GM12878 (cell line): ENCODE measurements around the gene TMPRSS11B. TPM values are rescaled to one million over a fixed set of nuclear protein-coding genes. Genes with fewer than 3 reads are reported as not detected.
A peak's percentile ranks its signal among the peaks of the same experiment; 100 is the strongest.

Experiments
- ATAC-seq: fragments of 200-7000 bp; cut with Tn5 transposase; 3 replicates; pipeline ENCODE4 v1.9.1; 2020; ENCODE audit warnings: mild to moderate bottlenecking, moderate library complexity
- BruUV-seq: library from RNA; stranded (reverse); fragments of 400-500 nt; replicated peaks from 2 replicates; lab custom pipeline; 2021; lab: Mats Ljungman, UMichigan
- CTCF ChIA-PET: fragments of 300-600 bp; sonication (Branson Sonifier 250); formaldehyde crosslinking; extraction: SDS; loops from one replicate; lab custom pipeline; 2021; ENCODE audit warnings: inconsistent platforms; lab: Yijun Ruan, JAX
- POLR2A ChIA-PET: fragments of 350-600 bp; formaldehyde crosslinking; extraction: SDS; loops from one replicate; lab custom pipeline; 2021; ENCODE audit warnings: inconsistent platforms; lab: Charles Lee
- RAD21 ChIA-PET: fragments of 300-600 bp; sonication (Branson Sonifier 250); formaldehyde crosslinking; loops from one replicate; lab custom pipeline; 2023; ENCODE audit warnings: antibody characterized with exemption; ENCODE audit not compliant: unreplicated experiment; lab: Charles Lee
- SMC1A ChIA-PET: fragments of 300-600 bp; sonication (Branson Sonifier 250); formaldehyde crosslinking; loops from one replicate; lab custom pipeline; 2023; ENCODE audit not compliant: unreplicated experiment, uncharacterized antibody; lab: Charles Lee
- DNase-seq: peaks from one replicate; pipeline ENCODE4 v3.0.0-alpha.2; 2011; ENCODE audit warnings: low read depth, low spot score
- FAIRE-seq: peaks from 3 replicates; lab custom pipeline; 2011; peaks lifted over from hg19 to GRCh38; lab: Jason Lieb, UNC
- H2AFZ ChIP-seq: 2 replicates; pipeline ENCODE4 v1.6.0; 2011; ENCODE audit warnings: low read depth, low read length, control low read depth; ENCODE audit not compliant: control insufficient read depth
- H3K27ac ChIP-seq: 2 replicates; pipeline ENCODE4 v1.5.1; 2011; ENCODE audit warnings: control low read depth; ENCODE audit not compliant: control insufficient read depth, insufficient read depth
- H3K27me3 ChIP-seq, 2 experiments: replicated peaks in 1 of 2; 2 replicates each; pipeline versions ENCODE4 v1.6.0 to v1.6.1; 2011; ENCODE audit warnings: low read length in 1 of 2; ENCODE audit not compliant: control insufficient read depth in 2 of 2, insufficient read depth in 2 of 2
- H3K36me3 ChIP-seq, 2 experiments: 2 replicates each; pipeline ENCODE4 v1.5.1; 2011; ENCODE audit warnings: low read length in 1 of 2; ENCODE audit not compliant: control insufficient read depth in 2 of 2, insufficient read depth in 2 of 2
- H3K4me1 ChIP-seq: 2 replicates; pipeline ENCODE4 v1.6.1; 2011; ENCODE audit warnings: mild to moderate bottlenecking, low read length, moderate library complexity, mixed read lengths; ENCODE audit not compliant: control insufficient read depth, insufficient read depth
- H3K4me2 ChIP-seq: 2 replicates; pipeline ENCODE4 v1.6.0; 2011; ENCODE audit warnings: control low read depth; ENCODE audit not compliant: control insufficient read depth, insufficient read depth
- H3K4me3 ChIP-seq: fragments of 200-600 bp; sonication (generic); 2 replicates; pipeline ENCODE4 v1.5.1; 2016
- H3K79me2 ChIP-seq: 2 replicates; pipeline ENCODE4 v1.6.0; 2011; ENCODE audit warnings: low read length; ENCODE audit not compliant: control insufficient read depth, insufficient read depth
- H3K9ac ChIP-seq: 2 replicates; pipeline ENCODE4 v1.8.0; 2011; ENCODE audit warnings: low read length, control low read depth, mixed read lengths; ENCODE audit not compliant: control insufficient read depth, insufficient read depth
- H3K9me3 ChIP-seq: replicated peaks from 3 replicates; pipeline ENCODE4 v1.5.1; 2011; ENCODE audit warnings: mild to moderate bottlenecking, low read length; ENCODE audit not compliant: control insufficient read depth, insufficient read depth
- H4K20me1 ChIP-seq: 2 replicates; pipeline ENCODE4 v1.6.0; 2011; ENCODE audit not compliant: control insufficient read depth, insufficient read depth
- EP300 ChIP-seq, 2 experiments: fragments of 150-350 bp in 1 of 2; IDR thresholded peaks; 2 replicates each; pipeline ENCODE4 v1.6.1; 2011 to 2012; ENCODE audit warnings: low read depth in 2 of 2, low read length in 2 of 2, borderline replicate concordance in 1 of 2, improper control_type of control experiment in 1 of 2, inconsistent platforms in 1 of 2; ENCODE audit not compliant: control insufficient read depth in 1 of 2
- ESRRA ChIP-seq: IDR thresholded peaks from 2 replicates; pipeline ENCODE4 v1.6.1; 2012; ENCODE audit warnings: mild to moderate bottlenecking, low read length, improper control_type of control experiment
- HDAC2 ChIP-seq: fragments of 200-600 bp; sonication (generic); IDR thresholded peaks from 2 replicates; pipeline ENCODE4 v1.6.1; 2017
- MYC ChIP-seq: IDR thresholded peaks from 2 replicates; pipeline ENCODE4 v1.6.1; 2011; ENCODE audit warnings: mild to moderate bottlenecking, low read length, moderate library complexity, inconsistent platforms; ENCODE audit not compliant: insufficient read depth, insufficient replicate concordance, insufficient read length, severe bottlenecking
- RB1 ChIP-seq: fragments of 450-650 bp; formaldehyde crosslinking; IDR thresholded peaks from 2 replicates; pipeline ENCODE4 v1.6.1; 2017; ENCODE audit warnings: mild to moderate bottlenecking, borderline replicate concordance
- RELA ChIP-seq: fragments of 450-650 bp; IDR thresholded peaks from 2 replicates; pipeline ENCODE4 v1.8.0; 2014; ENCODE audit warnings: borderline replicate concordance; ENCODE audit not compliant: partially characterized antibody
- WGBS: methylation state at CpG from one replicate; pipeline ENCODE4 v1.1.6; 2016; ENCODE audit warnings: low lambda C conversion rate; ENCODE audit not compliant: insufficient replicate concordance, insufficient coverage; ENCODE audit errors: missing lambda C conversion rate; 5-methylcytosine and 5-hydroxymethylcytosine counted together
- in situ Hi-C: fragments of 300-500 bp; cut with MboI; formaldehyde crosslinking; loops from 9 replicates; pipeline ENCODE4 v1.14.3; 2018; ENCODE audit warnings: mixed read lengths
- intact Hi-C: fragments of 100-400 bp; cut with micrococcal nuclease; formaldehyde crosslinking; loops from one replicate; pipeline ENCODE4 v1.14.2; 2022; ENCODE audit not compliant: unreplicated experiment
- polyA plus RNA-seq, 11 experiments: library from polyadenylated mRNA; depleted of rRNA in 4 of 11; unstranded in 6 of 11; stranded (reverse) in 5 of 11; fragments of >200 nt; fragmentation: Nextera tagmentation in 4 of 11; fragmentation: Illumina TruSeq in 1 of 11; extraction: Ambion mirVana in 4 of 11; extraction: Trizol in 1 of 11; gene quantifications; 1 replicate in 1 of 11; 2 replicates in 10 of 11; pipeline versions ENCODE4 v1.2.1 to v1.2.3, GENCODE V29; 2011 to 2016; ENCODE audit warnings: inconsistent platforms in 2 of 11, missing spikeins in 2 of 11, low read depth in 1 of 11
- total RNA-seq, 4 experiments: library from RNA; depleted of rRNA in 3 of 4; stranded (reverse); fragments of >200 nt in 3 of 4; fragmentation: Illumina TruSeq in 1 of 4; extraction: Trizol in 1 of 4; gene quantifications; 2 replicates each; pipeline versions ENCODE4 v1.2.1 to v1.2.3, GENCODE V29; 2013 to 2021
- TF ChIP-seq, protein P1 (sequence below): fragments of 450-650 bp; IDR thresholded peaks from 2 replicates; pipeline ENCODE4 v1.6.1; 2017; ENCODE audit warnings: borderline replicate concordance
- TF ChIP-seq, protein P2 (sequence below): IDR thresholded peaks from 2 replicates; pipeline ENCODE4 v1.6.1; 2011; ENCODE audit warnings: borderline replicate concordance, low read depth, mild to moderate bottlenecking, moderate library complexity, mixed read lengths, low read length; ENCODE audit not compliant: insufficient read depth; ENCODE audit errors: extremely low read length
- TF ChIP-seq, protein P3 (sequence below): fragments of 450-650 bp; formaldehyde crosslinking; IDR thresholded peaks from 2 replicates; pipeline ENCODE4 v1.5.0; 2022; ENCODE audit warnings: mild to moderate bottlenecking, missing genetic modification characterization
- TF ChIP-seq, protein P4 (sequence below): fragments of 150-350 bp; IDR thresholded peaks from 2 replicates; pipeline ENCODE4 v1.6.1; 2014; ENCODE audit warnings: mild to moderate bottlenecking, low read depth, low read length

TMPRSS11B gene
- total and polyA plus RNA-seq, 10 of the 15 experiments (the other 5 are each of a cell fraction or from before 2014, with no cell fraction given) = not detected

DNA sequence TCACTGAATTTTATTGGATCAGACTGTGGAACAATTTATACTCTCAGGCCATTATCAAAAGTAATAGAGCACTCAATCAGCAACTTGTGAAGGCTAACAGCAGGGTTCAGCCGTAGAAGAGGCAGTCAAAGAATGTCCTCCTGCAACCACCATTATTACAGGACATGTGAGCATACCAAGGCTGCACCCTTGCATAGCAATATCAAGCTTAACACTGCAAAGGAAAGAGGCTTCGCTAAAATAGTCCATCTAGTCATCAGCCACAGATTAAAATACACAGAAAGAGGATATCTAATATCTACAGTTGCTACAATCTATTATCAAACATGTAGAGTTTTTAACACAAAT lies 42.9 kb upstream of the TMPRSS11B start:
- Histone ChIP-seq H3K27ac (no peak overlapping the region), H3K4me1 (no peaks in the 10 kb centered on the region), H4K20me1 (no peaks in the 10 kb centered on the region), H3K79me2 (no peaks in the 10 kb centered on the region), H2AFZ (no peak overlapping the region), H3K9me3 (no peaks in the 10 kb centered on the region), H3K9ac (no peak overlapping the region), H3K4me2 (no peak overlapping the region), H3K27me3 (no peaks in the 10 kb centered on the region), H3K36me3 (no peaks in the 10 kb centered on the region), H3K4me3 (no peak overlapping the region)
- ATAC-seq (peak; percentile 69), DNase-seq (no peak), FAIRE-seq (no peak)
- ChIA-PET CTCF (no interaction called here), SMC1A (interaction anchor here (1.3 to 1.9 kb wide), 3 partner anchors 12 to 56 kb away, joined by 3 to 10 read pairs (median 6); no protein-coding TSS in a partner anchor), RAD21 (interaction anchor here (1.5 kb wide), 1 partner anchor 16 kb away, joined by 5 read pairs; no protein-coding TSS in a partner anchor), POLR2A (no interaction called here)
- TF ChIP-seq EP300 (IDR thresholded peaks at IDR 0.05; ENCODE audit: borderline replicate concordance in 1 of 2, control insufficient read depth in 1 of 2, low read depth in 2 of 2, low read length in 2 of 2) (no peak), RELA (no peak), ESRRA (no peak), HDAC2 (no peak), RB1 (no peak), MYC (no peak)
- TF ChIP-seq, protein P1, sequence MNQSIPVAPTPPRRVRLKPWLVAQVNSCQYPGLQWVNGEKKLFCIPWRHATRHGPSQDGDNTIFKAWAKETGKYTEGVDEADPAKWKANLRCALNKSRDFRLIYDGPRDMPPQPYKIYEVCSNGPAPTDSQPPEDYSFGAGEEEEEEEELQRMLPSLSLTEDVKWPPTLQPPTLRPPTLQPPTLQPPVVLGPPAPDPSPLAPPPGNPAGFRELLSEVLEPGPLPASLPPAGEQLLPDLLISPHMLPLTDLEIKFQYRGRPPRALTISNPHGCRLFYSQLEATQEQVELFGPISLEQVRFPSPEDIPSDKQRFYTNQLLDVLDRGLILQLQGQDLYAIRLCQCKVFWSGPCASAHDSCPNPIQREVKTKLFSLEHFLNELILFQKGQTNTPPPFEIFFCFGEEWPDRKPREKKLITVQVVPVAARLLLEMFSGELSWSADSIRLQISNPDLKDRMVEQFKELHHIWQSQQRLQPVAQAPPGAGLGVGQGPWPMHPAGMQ = no peak
- TF ChIP-seq, protein P2, sequence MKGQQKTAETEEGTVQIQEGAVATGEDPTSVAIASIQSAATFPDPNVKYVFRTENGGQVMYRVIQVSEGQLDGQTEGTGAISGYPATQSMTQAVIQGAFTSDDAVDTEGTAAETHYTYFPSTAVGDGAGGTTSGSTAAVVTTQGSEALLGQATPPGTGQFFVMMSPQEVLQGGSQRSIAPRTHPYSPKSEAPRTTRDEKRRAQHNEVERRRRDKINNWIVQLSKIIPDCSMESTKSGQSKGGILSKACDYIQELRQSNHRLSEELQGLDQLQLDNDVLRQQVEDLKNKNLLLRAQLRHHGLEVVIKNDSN = no peak
- TF ChIP-seq, protein P3, sequence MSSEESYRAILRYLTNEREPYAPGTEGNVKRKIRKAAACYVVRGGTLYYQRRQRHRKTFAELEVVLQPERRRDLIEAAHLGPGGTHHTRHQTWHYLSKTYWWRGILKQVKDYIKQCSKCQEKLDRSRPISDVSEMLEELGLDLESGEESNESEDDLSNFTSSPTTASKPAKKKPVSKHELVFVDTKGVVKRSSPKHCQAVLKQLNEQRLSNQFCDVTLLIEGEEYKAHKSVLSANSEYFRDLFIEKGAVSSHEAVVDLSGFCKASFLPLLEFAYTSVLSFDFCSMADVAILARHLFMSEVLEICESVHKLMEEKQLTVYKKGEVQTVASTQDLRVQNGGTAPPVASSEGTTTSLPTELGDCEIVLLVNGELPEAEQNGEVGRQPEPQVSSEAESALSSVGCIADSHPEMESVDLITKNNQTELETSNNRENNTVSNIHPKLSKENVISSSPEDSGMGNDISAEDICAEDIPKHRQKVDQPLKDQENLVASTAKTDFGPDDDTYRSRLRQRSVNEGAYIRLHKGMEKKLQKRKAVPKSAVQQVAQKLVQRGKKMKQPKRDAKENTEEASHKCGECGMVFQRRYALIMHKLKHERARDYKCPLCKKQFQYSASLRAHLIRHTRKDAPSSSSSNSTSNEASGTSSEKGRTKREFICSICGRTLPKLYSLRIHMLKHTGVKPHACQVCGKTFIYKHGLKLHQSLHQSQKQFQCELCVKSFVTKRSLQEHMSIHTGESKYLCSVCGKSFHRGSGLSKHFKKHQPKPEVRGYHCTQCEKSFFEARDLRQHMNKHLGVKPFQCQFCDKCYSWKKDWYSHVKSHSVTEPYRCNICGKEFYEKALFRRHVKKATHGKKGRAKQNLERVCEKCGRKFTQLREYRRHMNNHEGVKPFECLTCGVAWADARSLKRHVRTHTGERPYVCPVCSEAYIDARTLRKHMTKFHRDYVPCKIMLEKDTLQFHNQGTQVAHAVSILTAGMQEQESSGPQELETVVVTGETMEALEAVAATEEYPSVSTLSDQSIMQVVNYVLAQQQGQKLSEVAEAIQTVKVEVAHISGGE (CRISPR knock-in tag) = no peak
- TF ChIP-seq, protein P4, sequence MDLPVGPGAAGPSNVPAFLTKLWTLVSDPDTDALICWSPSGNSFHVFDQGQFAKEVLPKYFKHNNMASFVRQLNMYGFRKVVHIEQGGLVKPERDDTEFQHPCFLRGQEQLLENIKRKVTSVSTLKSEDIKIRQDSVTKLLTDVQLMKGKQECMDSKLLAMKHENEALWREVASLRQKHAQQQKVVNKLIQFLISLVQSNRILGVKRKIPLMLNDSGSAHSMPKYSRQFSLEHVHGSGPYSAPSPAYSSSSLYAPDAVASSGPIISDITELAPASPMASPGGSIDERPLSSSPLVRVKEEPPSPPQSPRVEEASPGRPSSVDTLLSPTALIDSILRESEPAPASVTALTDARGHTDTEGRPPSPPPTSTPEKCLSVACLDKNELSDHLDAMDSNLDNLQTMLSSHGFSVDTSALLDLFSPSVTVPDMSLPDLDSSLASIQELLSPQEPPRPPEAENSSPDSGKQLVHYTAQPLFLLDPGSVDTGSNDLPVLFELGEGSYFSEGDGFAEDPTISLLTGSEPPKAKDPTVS = no peak
- no TSS peak for BruUV-seq
- in situ Hi-C loops = no loop called here
- intact Hi-C loops = no loop called here
- 0% methylated on average over 2 of the region's 2 CpGs for WGBS
